ENCODE measurements around the gene POLR3A.
A peak's percentile ranks its signal among the peaks of the same experiment; 100 is the strongest.

POLR3A gene

GRCh38 chr10:77977016-77977415 lies 52.3 kb downstream of the POLR3A start:
- DNase-seq, result no peak

- DNase-seq, result no peak
These were observed 54.1 kb downstream of the POLR3A start for GRCh38 chr10:77975086-77975666.

- peak in 1 of 5 experiments; percentile 15 for DNase-seq
These were observed 54.8 kb downstream of the POLR3A start for GRCh38 chr10:77974396-77975074.

DNA sequence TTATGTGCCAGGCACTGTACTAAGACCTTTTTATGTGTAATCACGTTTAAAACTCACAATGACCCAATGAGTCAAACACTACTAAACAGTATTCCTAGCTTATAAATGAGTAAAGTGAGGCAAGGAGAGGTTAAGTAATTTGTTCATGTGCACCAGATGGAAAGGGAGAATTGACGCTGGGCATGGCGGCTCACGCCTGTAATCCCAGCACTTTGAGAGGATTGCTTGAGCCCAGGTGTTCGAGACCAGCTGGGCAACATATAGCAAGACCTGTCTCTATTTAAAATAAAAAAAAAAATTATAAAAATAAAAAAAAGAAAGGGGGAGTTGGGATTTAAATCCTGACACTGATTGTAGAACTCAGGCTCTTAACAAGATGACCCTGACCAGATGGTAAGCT lies 56.0 kb downstream of the POLR3A start:
- no peak for DNase-seq

- no peak for DNase-seq
These were observed 57.2 kb downstream of the POLR3A start for GRCh38 chr10:77972148-77972547.

GRCh38 chr10:77971804-77972144 lies 57.5 kb downstream of the POLR3A start:
- no peak for DNase-seq

GRCh38 chr10:77970869-77971803 lies 58.2 kb downstream of the POLR3A start:
- peak in 1 of 5 experiments; percentile 40 for DNase-seq

DNA sequence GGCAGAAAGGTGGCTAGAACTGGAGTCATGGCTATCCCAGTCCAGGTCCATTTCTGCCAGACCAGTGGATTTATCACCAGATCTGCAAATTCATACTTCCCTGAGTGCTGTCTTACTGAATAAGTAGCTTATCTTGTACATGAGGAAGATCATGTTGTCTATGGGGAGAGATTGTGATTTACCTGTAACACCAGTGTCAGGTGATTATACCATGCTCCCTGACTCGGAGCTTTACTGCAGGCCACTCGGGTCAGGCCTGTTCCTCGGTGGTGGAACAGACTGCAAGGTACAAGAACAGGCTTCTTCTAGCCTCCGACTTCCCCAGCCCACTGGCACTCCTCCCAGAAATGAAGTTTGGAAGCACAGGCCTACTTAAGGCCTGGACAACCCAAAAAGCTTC lies 60.2 kb downstream of the POLR3A start:
- no peak for DNase-seq

DNA sequence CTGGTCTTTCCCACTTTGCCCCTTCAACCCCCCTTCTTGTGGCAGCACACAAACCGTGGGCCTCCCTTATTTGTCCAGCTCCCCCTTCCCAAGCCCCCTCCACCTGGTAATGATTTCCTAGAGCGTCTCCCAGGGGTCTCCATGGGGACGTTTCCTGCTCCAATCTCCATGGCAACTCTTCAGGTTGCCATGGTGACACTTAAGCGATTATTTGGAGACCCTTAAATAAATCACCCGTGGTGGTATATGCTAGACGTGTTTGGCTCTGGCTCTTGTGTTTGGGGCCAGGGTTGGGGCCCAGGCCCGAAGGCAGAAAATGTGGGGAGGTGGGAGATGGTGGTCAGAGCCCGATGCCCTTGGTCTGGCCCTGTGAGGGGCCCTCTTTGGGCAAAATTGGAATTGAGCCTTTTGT lies 61.7 kb downstream of the POLR3A start:
- DNase-seq, result no peak

- DNase-seq, result no peak
These were observed 64.0 kb downstream of the POLR3A start for GRCh38 chr10:77965294-77965693.

- no peak for DNase-seq
These were observed 64.5 kb downstream of the POLR3A start for GRCh38 chr10:77964811-77965210.

DNA sequence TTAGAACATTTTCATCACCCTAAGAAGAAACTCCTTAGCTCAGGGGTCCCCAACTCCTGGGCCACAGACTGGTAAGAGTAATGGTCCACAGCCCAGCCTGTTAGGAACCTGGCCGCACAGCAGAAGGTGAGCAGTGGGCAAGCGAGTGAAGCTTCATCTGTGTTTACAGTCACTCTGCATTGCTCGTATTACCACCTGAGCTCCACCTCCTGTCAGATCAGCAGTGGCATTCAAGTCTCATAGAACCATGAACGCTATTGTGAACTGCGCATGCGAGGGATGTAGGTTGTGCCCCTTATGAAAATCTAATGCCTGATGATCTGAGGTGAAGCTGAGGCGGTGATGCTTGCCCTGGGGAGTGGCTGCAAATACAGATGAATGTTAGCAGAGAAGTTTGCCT lies 65.4 kb downstream of the POLR3A start:
- DNase-seq, result no peak

DNA sequence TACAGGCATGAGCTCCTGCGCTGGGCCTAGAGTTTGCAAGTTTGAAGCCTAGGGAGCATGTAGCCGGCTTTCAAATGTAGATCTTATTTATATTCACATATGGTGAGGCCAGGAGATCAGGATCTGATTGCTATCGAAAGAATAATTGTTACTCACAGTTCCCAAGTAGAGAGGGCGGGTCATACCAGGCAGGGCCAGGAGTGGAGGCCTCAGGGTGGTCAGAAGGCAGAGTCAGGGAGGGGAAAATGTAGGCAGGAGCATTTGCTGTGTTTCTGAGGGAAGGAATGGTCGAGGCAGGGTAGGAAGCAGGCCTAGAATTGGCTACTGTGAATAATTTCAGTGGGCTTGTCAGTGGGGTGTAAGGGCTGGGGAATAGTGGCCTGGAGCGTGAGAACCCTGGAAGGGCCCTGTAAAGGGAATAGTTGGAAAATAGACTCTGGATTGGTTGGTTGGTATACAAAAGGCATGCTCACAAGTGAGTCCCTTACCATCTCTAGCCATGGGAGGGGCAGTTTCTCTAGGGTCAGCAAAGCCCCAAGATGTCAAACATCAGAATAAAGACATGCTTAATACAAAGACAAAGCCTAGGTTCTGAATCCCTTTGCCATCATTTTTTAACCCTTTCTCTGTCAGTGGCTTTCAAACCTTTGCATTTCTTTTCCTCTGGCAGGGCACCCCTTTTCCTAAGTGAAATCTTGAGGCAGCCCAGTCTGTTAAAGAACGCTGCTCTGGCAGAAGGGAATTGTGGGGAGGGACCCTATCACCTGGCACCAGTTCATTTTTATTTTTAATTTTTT lies 66.8 kb downstream of the POLR3A start:
- DNase-seq, result no peak

- DNase-seq, result peak in 1 of 5 experiments; percentile 3
These were observed 67.6 kb downstream of the POLR3A start for GRCh38 chr10:77961668-77962067.

DNA sequence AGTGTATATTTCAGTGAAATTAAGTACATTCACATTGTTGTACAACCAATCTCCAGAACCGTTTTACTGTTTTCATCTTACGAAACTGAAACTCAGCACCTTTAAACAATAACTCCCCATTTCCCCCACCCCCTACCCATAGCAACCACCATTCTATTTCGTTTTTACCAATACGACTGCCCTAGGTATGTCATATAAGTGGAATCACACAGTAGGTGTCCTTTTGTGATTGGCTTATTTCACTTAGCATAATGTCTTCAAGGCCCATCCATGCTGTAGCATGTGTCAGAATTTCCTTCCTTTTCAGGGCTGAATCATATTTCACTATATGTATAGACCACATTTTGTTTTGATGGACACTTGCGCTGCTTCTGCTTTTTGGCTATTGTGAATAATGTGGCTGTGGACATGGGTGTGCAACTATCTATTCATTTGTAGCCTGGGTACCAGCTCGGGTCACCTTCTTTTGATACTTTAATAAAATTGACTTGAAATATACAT lies 68.4 kb downstream of the POLR3A start:
- DNase-seq, result peak in 1 of 5 experiments; percentile 41

- no peak for DNase-seq
These were observed 69.3 kb downstream of the POLR3A start for GRCh38 chr10:77959887-77960455.

GRCh38 chr10:77959384-77959783 lies 69.9 kb downstream of the POLR3A start:
- no peak for DNase-seq

- no peak for DNase-seq
These were observed 74.2 kb downstream of the POLR3A start for GRCh38 chr10:77955136-77955535.

- no peak for DNase-seq
These were observed 80.1 kb downstream of the POLR3A start for GRCh38 chr10:77949167-77949566.

GRCh38 chr10:77946084-77946483 lies 83.2 kb downstream of the POLR3A start:
- DNase-seq, result no peak

DNA sequence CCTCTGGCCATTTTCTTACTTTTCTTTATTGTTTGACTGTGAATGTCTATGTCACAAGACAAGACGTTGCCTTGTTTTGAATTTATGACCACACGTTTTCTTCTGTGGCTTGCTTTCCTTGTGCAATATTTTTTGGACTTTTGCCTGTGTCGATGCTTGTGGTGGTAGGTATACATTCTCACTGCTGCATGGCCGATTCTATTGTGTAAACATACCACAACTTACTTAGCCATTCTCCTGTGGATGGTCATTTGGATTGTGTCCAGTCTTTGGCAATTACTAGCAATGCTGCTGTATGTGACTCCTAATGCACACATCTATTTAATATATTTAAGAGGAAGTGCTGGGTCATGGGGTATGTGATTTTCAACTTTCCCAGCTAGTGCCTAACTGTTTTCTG lies 84.8 kb downstream of the POLR3A start:
- DNase-seq, result no peak
